Aorta (tissue), 5 donors: ENCODE data around the gene PRPF19. TPM values are rescaled to one million over a fixed set of nuclear protein-coding genes. Genes with fewer than 3 reads are reported as not detected.

Experiments
- ATAC-seq: fragments of 200-7000 bp; cut with Tn5 transposase; one replicate; pipeline ENCODE4 v1.9.1; 2022; ENCODE audit warnings: moderate library complexity; ENCODE audit not compliant: low FRiP score
- DNase-seq, 2 donors: peaks; one replicate each; pipeline ENCODE4 v3.0.0-alpha.2; 2020
- H3K27ac ChIP-seq, 2 donors: one replicate each; pipeline ENCODE4 v1.5.1; 2013; ENCODE audit warnings: low read length in 2 of 2, mild to moderate bottlenecking in 2 of 2, moderate library complexity in 2 of 2, control low read depth in 1 of 2, inconsistent platforms in 1 of 2, low read depth in 1 of 2
- H3K27me3 ChIP-seq, 2 donors: one replicate each; pipeline ENCODE4 v1.6.1; 2013; ENCODE audit warnings: control low read depth in 1 of 2, low read length in 1 of 2, mild to moderate bottlenecking in 1 of 2, moderate library complexity in 1 of 2; ENCODE audit not compliant: insufficient read depth in 2 of 2, control insufficient read depth in 1 of 2
- H3K36me3 ChIP-seq, 2 donors: one replicate each; pipeline ENCODE4 v1.6.1; 2013; ENCODE audit warnings: control low read depth in 1 of 2, low read length in 1 of 2, mild to moderate bottlenecking in 1 of 2; ENCODE audit not compliant: insufficient read depth in 2 of 2, control insufficient read depth in 1 of 2
- H3K4me1 ChIP-seq, 2 donors: one replicate each; pipeline ENCODE4 v1.6.1; 2013; ENCODE audit warnings: low read length in 2 of 2, control low read depth in 1 of 2, mild to moderate bottlenecking in 1 of 2, moderate library complexity in 1 of 2; ENCODE audit not compliant: insufficient read depth in 2 of 2, control insufficient read depth in 1 of 2
- H3K4me3 ChIP-seq, 2 donors: one replicate each; pipeline ENCODE4 v1.5.1; 2013; ENCODE audit warnings: low read length in 2 of 2, control low read depth in 1 of 2, mild to moderate bottlenecking in 1 of 2
- H3K9me3 ChIP-seq: one replicate; pipeline ENCODE4 v1.6.1; 2013; ENCODE audit warnings: mild to moderate bottlenecking, low read length; ENCODE audit not compliant: control insufficient read depth
- WGBS, 2 donors: extraction: QIAGEN DNeasy Blood & Tissue Kit; methylation state at CpG; one replicate each; pipeline ENCODE4 v1.1.7; 2013; 5-methylcytosine and 5-hydroxymethylcytosine counted together
- intact Hi-C, 2 donors: fragments of 100-400 bp; cut with DNase I; formaldehyde crosslinking; loops; one replicate each; pipeline versions ENCODE4 v1.14.2 to v1.15.0; 2022
- polyA plus RNA-seq, 2 donors: library from polyadenylated mRNA; stranded (reverse); fragments of 200-250 nt; gene quantifications; one replicate each; pipeline ENCODE4 v1.2.3, GENCODE V29; 2013
- total RNA-seq, 2 donors: library from RNA; stranded (reverse); fragmentation: NEBNext Ultra II Directional; extraction: Animal tissue kit (Norgen Biotek cat#: 25700); gene quantifications; one replicate each; pipeline ENCODE4 v1.2.1, GENCODE V29; 2021
- donor health status: healthy with polysubstance abuse.
- donor health status: Bipolar disorder and iron deficiency.
- donor health status: DM: no; HTN: no; CAD: no.
- donor health status: DM: no; HTN: no; CAD: no.
- donor health status: DM: yes; HTN: yes; CAD: no.

PRPF19 gene
- total and polyA plus RNA-seq, 4 donors: 31.3 to 55.6 (median 43.5) TPM

GRCh38 chr11:60916669-60917206 is 10.4 kb upstream of the PRPF19 start:
- 80 to 81% methylated on average over 3 of the region's 3 CpGs for WGBS, 2 donors
- Histone ChIP-seq H3K9me3 (no peaks in the 10 kb centered on the region), H3K27ac (no peak overlapping the region), H3K27me3 (no peaks in the 10 kb centered on the region), H3K4me1 (no peaks in the 10 kb centered on the region), H3K4me3 (no peak overlapping the region), H3K36me3 (peaks cover 0 to 7% of the 10 kb centered on the region in 2 donors)
- DNase-seq (no peak), ATAC-seq (no peak)
- intact Hi-C loops: loop anchor here (10.0 kb wide), 2 partner anchors 238 to 248 kb away; partner anchors contain the start of gene VPS37C (in 1 of the 2)

GRCh38 chr11:60915248-60915914 is 9.0 kb upstream of the PRPF19 start:
- H3K9me3 ChIP-seq: no peaks in the 10 kb centered on the region
- WGBS, 2 donors: 6 to 7% methylated on average over 17 of the region's 17 CpGs
- DNase-seq: peak; percentile 80 to 88
- H3K27ac ChIP-seq: peak overlapping the region in 1 of 2 donors; percentile 49
- ATAC-seq: peak; percentile 51
- intact Hi-C loops: loop anchor here (10.0 kb wide), 2 partner anchors 239 to 249 kb away; partner anchors contain the start of gene VPS37C (in 1 of the 2)
- no peaks in the 10 kb centered on the region for H3K27me3 ChIP-seq
- peak overlapping the region; percentile 43 to 90 for H3K4me3 ChIP-seq
- H3K4me1 ChIP-seq: no peaks in the 10 kb centered on the region
- no peaks in the 10 kb centered on the region for H3K36me3 ChIP-seq

GRCh38 chr11:60914633-60915247 is 8.4 kb upstream of the PRPF19 start:
- Histone ChIP-seq H3K4me3 (peak overlapping the region; percentile 43 to 90), H3K36me3 (no peaks in the 10 kb centered on the region), H3K27me3 (no peaks in the 10 kb centered on the region), H3K27ac (peak overlapping the region in 1 of 2 donors; percentile 96), H3K4me1 (no peaks in the 10 kb centered on the region), H3K9me3 (no peaks in the 10 kb centered on the region)
- no peak for DNase-seq
- intact Hi-C loops: loop anchor here (5.0 to 10.0 kb wide), 3 partner anchors 33 to 250 kb away; partner anchors contain the start of gene VPS37C (in 1 of the 2)
- 0 to 1% methylated on average over 31 of the region's 31 CpGs for WGBS, 2 donors
- peak; percentile 73 for ATAC-seq

GRCh38 chr11:60913793-60914632 is 7.6 kb upstream of the PRPF19 start, which contains the start of gene TMEM109:
Gene TMEM109, plus strand, starts transcription at chr11:60914158. Its CDS starts 5,536 bp downstream, at chr11:60919694.
- Histone ChIP-seq H3K9me3 (no peaks in the 10 kb centered on the region), H3K36me3 (no peaks in the 10 kb centered on the region), H3K27me3 (no peaks in the 10 kb centered on the region), H3K27ac (peak within 1 kb of the TSS; percentile 83 to 96), H3K4me3 (peak within 1 kb of the TSS; percentile 43 to 90), H3K4me1 (no peaks in the 10 kb centered on the region)
- DNase-seq: peak; percentile 92 to 93
- peak; percentile 92 for ATAC-seq
- intact Hi-C loops: loop anchor here (5.0 to 10.0 kb wide), 3 partner anchors 33 to 251 kb away; partner anchors contain the start of gene VPS37C (in 1 of the 2)
- 0% methylated on average over 56 to 70 of the region's 70 CpGs for WGBS, 2 donors

GRCh38 chr11:60912851-60913528 is 6.6 kb upstream of the PRPF19 start:
- WGBS, 2 donors: 40 to 43% methylated on average over 22 of the region's 22 CpGs
- intact Hi-C loops: loop anchor here (5.0 to 10.0 kb wide), 3 partner anchors 34 to 252 kb away; partner anchors contain the start of gene VPS37C (in 1 of the 2)
- ATAC-seq (no peak), DNase-seq (peak in 1 of 2 donors; percentile 73)
- H3K27ac ChIP-seq: peak overlapping the region; percentile 82 to 83
- no peaks in the 10 kb centered on the region for H3K4me1 ChIP-seq
- H3K36me3 ChIP-seq: no peaks in the 10 kb centered on the region
- H3K27me3 ChIP-seq: no peaks in the 10 kb centered on the region
- H3K4me3 ChIP-seq: no peak overlapping the region
- no peaks in the 10 kb centered on the region for H3K9me3 ChIP-seq

- no peaks in the 10 kb centered on the region for H3K36me3 ChIP-seq
- no peaks in the 10 kb centered on the region for H3K4me1 ChIP-seq
Measured at GRCh38 chr11:60912223-60912850, 6.0 kb upstream of the PRPF19 start.

GRCh38 chr11:60910711-60911380 is 4.5 kb upstream of the PRPF19 start:
- Histone ChIP-seq H3K9me3 (no peaks in the 10 kb centered on the region), H3K36me3 (no peaks in the 10 kb centered on the region), H3K27ac (no peak overlapping the region), H3K4me1 (no peaks in the 10 kb centered on the region), H3K27me3 (no peaks in the 10 kb centered on the region), H3K4me3 (no peak overlapping the region)
- ATAC-seq (no peak), DNase-seq (no peak)
- intact Hi-C loops: loop anchor here (5.0 to 10.0 kb wide), 3 partner anchors 36 to 254 kb away; partner anchors contain the start of gene VPS37C (in 1 of the 2)
- WGBS, 2 donors: 68 to 72% methylated on average over 5 of the region's 5 CpGs

More at GRCh38 chr11:60912223-60912850, 6.0 kb upstream of the PRPF19 start:
- Histone ChIP-seq H3K27me3 (no peaks in the 10 kb centered on the region), H3K9me3 (no peaks in the 10 kb centered on the region), H3K4me3 (no peak overlapping the region), H3K27ac (no peak overlapping the region)
- ATAC-seq (no peak), DNase-seq (no peak)
- intact Hi-C loops: loop anchor here (5.0 to 10.0 kb wide), 3 partner anchors 35 to 252 kb away; partner anchors contain the start of gene VPS37C (in 1 of the 2)
- WGBS, 2 donors: 71 to 73% methylated on average over 12 of the region's 12 CpGs
